ENCODE measurements around the gene GPS1.
A peak's percentile ranks its signal among the peaks of the same experiment; 100 is the strongest.

Gene GPS1

GRCh38 chr17:82051776-82052637 is at the start of gene GPS1, which contains the start of gene RFNG:
Gene GPS1 (plus strand): TSS chr17:82051898. CDS start chr17:82051932, 34 bp downstream.
Gene RFNG (minus strand): TSS chr17:82051811. CDS start chr17:82051766, 45 bp downstream.
- DNase-seq: peak; percentile 78 to 88

DNA sequence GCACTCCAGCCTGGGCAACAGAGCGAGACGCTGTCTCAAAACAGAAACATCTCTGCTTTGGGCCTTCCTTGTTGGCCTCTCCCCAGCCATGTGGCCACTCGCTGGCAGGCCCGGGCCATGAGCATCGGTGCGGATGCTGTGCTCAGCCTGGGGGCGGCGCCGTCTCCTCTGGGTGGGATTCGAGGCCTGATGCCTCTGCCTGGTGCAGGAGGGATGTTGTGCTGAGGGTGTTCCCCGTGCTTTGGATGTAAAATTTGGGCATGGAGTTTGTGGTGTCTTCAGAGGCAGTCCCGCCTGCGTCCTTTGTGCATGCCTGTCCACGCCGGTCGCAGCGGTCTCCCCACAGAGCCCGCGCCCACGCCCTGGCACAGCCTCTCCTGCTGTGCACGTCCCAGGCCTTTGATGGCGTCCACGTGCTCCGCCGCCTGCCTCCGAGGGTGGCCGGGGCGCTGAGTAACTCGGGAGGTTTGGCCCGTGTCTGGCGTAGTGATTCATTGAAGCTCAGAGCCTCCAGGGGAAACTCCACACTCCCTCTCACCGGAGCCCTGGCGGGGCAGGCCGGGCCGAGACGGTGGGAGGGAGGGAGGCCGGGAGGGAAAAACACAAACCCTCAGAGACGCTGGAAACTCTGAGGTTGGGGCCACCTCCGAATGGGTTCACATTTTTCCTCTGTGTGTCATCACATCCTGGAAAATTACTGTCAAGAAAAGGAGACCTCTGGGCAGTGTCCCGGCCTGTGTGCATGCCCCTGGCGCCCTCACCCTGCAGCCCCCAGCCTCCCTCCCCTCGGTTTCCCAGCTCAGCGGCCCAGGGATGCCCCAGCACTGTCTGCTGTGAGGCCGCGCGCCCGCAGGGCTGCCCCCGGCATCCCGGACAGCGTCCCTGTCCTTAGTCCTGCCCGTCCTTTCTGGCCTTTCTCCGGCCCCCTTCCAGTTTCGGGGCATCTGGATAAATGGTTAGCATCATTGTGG is 48.0 kb upstream of the GPS1 start:
- peak in 1 of 2 experiments; percentile 32 for DNase-seq

- DNase-seq: no peak
Measured at GRCh38 chr17:82004517-82005455, 46.9 kb upstream of the GPS1 start.

DNA sequence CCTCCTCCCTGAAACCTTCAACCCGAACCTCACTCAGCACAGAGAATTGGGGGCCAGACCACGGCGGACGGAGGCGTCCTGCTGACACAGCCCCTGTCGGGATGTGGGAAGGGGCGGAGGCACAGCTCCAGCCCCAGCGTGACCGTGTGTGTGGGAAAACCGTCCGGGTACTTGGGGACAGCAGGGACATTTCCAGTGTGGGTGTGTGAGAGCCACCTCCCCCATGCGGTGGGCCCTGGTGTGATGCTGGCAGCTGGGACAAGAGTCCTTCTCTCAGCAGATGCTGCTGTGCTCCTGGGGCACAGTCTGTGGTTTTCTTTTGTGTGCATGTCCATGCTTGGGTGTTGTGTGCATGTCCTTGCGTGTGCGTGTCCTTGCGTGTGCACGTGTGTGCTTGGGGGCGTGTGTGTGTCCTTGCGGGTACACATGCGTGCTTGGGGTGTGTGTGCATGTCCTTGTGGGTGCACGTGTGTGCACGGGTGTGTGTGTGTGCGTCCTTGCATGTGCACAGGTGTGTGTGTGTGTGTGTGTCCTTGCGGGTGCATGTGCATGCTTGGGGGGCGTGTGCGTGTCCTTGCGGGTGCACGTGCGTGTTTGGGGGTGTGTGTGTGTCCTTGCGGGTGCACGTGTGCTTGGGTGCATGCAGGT is 45.9 kb upstream of the GPS1 start:
- DNase-seq: no peak

DNA sequence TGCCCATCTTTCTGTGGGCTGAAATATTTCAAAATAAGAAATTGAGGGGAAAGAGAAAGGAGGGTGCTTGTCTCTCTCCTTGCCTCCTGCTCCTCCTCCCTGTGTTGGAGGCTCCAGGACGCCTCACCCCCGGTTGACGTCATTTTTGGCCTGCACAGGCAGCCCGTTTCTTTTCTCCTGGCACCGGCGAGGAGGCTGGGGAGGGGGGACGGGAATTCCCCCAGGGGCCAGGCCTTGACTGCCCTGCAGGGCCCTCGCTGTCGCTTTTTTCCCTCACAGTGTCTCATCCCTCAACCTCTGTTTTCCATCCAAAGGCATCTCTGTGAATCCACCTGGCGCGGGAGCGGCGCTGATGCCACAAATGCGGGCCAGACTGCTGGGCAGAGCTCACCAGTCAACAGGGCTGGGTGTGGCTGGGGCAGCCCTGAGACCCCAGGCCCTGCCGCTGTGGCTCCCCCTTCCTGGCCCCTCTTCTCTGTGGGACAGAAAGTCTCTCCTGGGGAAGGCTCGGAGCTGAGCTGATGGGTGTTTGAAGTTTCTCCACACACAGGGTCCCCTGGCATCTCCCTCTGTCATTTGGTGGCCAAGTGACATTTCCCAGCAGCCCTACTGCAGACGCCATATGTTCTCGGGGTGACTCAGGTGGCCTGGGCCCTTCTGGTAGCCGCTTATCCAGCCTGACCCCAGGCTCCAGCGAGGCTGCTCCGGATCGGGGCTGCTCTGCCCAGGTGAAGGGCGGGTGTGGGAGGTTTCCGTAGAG is 45.0 kb upstream of the GPS1 start:
- DNase-seq: no peak

DNA sequence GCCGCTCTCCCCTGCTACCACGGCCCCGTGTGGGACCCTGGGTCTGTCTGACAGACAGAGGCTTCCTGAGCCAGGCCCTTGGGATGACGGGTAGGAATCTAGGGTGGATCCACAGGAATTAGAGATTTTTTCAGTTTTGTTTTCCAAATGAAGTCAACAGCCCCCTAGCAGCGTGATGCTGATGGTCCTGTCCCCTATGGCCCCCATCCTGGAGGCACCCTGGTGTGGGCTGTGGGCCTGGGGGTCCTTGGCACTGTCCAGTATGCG is 44.5 kb upstream of the GPS1 start:
- DNase-seq: no peak

DNA sequence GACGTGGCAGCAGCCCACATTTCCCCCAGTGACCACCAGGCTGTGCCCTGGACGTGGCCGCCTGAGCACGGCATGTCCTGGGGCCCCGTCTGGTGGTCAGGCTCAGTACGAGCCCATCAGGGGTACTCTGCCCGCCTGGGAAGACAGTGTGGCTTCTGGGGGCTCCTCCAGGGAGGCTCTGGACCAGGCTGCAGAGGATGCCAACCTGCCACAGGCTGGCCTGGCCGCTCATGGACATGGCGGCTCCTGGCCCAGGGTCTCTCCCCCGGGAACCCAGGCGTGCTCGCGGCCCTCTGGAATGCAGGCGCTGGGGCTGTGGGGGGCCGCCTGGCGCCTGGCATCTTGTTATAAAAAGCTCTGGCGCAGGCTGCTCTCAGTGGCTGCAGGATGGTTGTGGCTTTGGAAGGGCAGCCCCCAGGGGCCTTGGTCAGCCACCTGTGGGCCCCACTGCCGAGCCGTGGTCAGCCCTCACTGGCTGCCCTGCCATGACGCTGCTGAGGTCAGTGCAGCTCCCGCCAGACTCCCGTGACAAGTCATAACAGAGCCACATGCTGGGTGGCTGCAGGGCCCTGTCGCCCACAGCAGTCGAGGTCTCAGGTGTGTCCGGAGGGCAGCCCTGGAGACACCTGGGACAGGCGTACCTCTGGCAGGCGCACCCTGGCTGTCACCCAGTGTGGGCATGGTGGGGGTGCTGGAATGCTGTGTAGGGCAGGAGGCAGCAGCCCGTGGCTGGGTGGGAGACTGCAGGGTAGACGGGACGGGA is 44.0 kb upstream of the GPS1 start:
- DNase-seq: no peak

- no peak for DNase-seq
Measured at GRCh38 chr17:82008258-82008940, 43.3 kb upstream of the GPS1 start.

GRCh38 chr17:82008941-82009405 is 42.7 kb upstream of the GPS1 start:
- no peak for DNase-seq

GRCh38 chr17:82009413-82009812 is 42.3 kb upstream of the GPS1 start:
- DNase-seq: no peak

DNA sequence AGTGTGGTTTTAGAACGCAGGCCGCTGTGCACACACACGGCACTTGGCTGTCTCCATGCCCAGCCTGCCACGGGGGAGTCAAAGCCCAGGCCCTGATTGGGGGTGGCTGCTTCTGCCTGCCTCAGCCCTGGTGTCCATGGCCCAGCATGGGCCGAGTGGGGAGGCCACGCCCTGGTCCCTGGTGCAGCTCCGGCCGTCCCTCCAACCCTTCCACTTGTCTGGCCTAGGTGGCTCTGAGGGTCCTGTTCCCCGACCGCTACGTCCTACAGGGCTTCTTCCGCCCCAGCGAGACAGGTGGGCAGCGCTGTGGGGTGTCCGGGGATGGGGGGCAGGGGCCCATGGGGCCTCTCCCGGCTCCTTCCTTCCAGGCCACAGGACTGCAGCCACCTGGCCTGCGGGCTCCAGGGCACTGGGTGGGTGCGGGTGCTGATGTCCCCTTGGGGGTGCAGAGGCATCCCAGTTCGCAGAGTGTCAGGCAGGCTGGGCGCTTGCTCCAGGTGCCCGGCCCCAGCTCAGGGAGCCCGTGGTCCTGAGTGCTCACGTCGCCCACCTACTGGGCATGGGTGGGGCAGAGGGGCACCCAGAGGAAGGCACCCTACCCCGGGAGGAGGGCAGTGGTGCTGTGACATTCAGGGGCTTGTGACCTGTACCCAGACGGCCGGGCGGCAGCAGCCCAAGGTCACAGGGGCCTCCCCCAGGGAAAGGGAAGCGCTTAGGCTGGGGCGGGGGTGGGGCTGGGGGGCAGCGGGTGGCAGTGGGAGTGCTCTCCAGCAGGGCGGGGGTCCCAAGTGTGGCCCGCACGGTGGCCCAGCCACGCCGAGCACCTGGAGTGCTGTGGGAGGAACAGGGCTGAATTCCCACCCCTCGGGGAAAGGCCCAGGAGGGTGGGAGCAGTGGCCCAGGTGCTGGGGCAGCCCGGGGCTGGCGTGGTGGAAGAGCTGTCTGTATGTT is 40.8 kb upstream of the GPS1 start:
- DNase-seq: no peak

DNA sequence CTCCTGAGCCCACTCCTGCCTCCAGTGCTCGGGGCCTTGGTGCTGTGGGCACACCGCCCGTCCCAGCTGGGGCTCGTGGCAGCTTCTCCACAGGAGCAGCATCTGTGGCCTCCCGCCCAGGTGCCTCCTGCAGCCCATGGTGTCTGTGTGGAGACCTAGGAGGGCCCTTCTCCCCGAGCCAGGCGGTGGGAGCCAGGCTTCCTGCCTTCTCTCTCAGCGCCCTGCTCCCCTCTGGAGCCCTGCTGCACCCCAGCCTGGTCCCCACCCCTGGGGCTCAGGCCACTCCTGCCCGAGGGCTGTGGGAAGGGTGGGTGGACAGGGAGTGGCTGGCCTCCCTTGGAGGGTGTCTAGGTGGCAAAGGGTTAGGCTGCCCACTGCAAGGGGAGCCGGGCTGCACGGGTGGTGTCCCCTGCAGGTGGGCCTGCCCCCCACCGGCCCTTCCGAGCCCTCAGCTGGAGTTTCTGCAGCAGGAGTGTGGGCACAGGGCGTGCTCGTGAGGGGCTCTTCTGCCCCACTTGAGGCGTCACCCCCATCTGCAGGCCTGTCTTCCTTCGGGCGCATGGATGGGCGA is 40.0 kb upstream of the GPS1 start:
- no peak for DNase-seq

- no peak for DNase-seq
Measured at GRCh38 chr17:82012261-82012639, 39.4 kb upstream of the GPS1 start.

GRCh38 chr17:82012640-82013295 is 38.9 kb upstream of the GPS1 start:
- DNase-seq: no peak

- DNase-seq: no peak
Measured at GRCh38 chr17:82013341-82013740, 38.4 kb upstream of the GPS1 start.

GRCh38 chr17:82013772-82014321 is 37.9 kb upstream of the GPS1 start:
- no peak for DNase-seq

GRCh38 chr17:82014432-82014831 is 37.3 kb upstream of the GPS1 start:
- no peak for DNase-seq

DNA sequence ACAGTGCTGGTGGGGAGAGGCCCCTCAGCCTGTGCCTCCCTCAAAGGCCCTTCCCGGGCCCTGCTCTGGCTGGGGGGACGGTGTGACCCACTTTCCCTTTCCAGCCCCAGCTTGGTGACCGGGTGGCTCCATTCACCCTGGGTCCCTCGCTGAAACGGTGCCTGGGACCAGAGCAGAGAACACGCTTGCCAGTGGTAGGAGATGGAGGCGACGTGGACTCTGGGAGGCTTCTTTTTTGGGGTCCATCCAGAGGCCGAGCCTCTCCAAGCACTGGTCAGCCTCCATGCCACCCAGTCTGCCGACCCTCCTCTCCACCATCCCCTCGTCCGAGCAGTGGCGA is 36.8 kb upstream of the GPS1 start:
- DNase-seq: no peak

All from stimulated activated CD4-positive, alpha-beta T cell treated with anti-CD3 and anti-CD28 coated beads, Interleukin-4, amount 100 ng/mL, for 4 hours (primary cell).